GM19351 (cell line): ENCODE results near the gene ZMIZ2.
"Not testable (repeated sequence)": the region's sequence is repeated elsewhere in the genome, so short reads cannot be mapped to it uniquely, and the experiment has no call there.

Experiments
- ATAC-seq: cut with Tn5 transposase; IDR thresholded peaks from one replicate; pipeline ENCODE4 v1.9.1; 2021; ENCODE audit warnings: mild to moderate bottlenecking, moderate library complexity; ENCODE audit not compliant: unreplicated experiment

ZMIZ2 gene

DNA sequence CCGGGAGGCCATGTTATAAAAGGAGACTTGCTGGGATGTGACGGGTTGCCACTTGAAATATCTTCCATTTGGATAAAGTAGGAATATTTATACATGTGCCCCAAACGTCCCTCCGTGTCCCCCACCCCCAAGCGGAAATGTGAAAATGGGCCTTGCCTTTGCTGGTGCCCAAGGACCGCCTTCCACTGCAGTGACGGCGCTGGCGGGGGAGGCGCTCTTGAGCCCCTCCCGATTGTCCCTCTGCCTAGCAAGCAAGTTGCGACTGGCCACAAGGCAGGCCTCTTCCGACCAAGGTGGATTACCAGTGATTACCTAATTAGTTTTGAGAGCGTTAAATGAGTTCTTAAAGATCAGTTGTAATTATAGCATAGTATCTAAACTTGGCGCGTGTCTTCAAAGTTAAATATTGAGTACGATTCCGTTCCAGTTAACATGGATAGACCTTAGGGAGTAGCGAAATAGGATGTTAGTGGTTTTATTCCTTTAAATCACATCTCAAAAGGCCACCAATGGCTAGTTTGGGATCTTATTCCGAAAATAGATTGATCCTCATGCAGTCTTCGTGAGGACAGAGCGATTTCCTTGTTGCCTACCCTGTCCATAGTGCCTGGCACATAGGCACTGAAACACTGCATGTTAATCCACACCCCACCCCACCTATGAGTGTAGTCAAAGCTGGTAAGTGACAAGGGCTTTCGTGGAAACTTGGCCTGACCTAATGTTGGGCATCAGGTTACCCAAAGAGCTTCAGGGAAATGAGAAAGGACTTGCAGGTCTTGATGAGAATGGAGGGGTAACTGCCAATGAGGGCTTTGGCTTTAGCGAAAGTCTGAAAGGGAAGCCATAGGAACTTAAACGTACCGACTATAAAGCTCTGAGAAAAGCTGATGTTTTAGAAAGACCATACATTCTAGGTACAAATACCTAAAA lies 48.9 kb downstream of the ZMIZ2 start:
- peak; percentile 60 for ATAC-seq

DNA sequence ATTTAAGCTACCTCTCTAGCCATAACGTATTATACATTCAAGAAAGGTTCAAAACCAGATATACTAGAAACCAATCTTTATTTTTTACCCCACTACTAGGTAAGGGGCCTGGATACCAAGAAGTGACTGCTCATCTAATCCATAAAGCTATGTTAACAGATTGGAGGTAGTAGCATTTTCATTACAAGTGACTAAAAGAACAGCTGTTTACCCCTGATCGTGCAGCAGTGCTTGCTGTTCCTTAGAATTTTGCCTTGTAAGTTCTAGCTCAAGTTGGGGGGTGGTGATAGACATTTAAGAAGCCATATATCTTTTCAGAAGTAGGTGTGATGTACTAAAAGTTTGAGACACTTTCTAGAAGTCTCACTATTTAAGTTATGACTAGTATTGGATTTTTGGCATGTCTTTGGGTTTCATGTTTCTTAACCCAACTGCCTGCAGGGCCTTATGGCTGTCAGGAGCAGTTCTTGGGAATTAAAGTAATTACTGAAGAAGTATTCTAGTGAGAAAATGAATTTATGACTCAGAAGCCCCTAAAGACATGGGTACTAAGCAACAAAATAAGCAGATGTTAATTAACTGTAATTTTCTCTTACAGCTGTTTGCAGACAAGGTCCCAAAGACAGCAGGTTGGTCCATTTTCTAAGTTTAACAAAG lies 50.1 kb downstream of the ZMIZ2 start:
- ATAC-seq = no peak

DNA sequence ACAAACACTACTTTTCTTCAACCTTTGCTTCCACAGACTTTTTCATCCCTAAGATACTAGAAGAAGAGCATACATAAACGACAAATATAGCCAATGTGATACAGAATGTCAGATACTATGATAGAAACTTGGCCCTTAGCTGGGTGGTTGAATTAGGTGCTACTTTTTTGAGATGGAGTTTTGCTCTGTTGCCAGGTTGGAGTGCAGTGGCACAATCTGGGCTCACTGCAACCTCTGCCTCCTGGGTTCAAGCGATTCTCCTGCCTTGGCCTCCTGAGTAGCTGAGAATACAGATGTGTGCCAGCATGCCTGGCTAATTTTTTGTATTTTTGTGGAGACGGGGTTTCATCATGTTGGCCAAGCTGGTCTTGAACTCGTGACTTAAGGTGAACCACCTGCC lies 51.3 kb downstream of the ZMIZ2 start:
- no peak for ATAC-seq

DNA sequence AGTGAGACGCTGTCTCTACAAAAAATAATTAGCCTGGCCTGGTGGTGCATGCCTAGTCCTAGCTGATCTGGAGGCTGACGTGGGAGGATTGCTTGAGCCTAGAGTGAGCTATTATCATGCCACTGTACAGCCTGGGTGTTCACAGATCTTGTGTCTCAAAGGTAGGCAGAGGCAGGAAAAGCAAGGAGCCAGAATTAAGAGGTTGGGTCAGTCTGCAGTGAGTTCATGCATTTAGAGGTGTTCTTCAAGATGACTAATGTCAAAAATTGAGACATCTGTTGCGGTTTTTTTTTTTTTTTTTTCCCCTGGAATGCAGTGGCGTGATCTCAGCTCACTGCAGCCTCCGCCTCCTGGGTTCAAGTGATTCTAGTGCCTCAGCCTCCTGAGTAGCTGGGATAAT lies 53.2 kb downstream of the ZMIZ2 start:
- no peak for ATAC-seq

DNA sequence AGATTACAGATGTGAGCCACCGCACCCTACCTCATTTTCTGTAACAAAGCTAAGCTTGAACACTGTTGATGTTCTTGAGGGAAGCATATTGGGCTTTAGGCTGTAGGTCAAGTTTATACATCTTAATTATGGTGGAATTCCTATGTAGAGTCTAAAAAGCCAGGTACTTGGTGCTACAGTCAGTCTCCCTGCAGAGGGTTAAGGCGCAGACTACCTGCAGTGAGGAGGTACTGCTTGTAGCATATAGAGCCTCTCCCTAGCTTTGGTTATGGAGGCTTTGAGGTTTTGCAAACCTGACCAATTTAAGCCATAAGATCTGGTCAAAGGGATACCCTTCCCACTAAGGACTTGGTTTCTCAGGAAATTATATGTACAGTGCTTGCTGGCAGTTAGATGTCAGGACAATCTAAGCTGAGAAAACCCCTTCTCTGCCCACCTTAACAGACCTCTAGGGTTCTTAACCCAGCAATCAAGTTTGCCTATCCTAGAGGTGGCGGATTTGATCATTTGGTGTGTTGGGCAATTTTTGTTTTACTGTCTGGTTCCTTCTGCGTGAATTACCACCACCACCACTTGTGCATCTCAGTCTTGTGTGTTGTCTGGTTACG lies 53.9 kb downstream of the ZMIZ2 start:
- no peak for ATAC-seq

DNA sequence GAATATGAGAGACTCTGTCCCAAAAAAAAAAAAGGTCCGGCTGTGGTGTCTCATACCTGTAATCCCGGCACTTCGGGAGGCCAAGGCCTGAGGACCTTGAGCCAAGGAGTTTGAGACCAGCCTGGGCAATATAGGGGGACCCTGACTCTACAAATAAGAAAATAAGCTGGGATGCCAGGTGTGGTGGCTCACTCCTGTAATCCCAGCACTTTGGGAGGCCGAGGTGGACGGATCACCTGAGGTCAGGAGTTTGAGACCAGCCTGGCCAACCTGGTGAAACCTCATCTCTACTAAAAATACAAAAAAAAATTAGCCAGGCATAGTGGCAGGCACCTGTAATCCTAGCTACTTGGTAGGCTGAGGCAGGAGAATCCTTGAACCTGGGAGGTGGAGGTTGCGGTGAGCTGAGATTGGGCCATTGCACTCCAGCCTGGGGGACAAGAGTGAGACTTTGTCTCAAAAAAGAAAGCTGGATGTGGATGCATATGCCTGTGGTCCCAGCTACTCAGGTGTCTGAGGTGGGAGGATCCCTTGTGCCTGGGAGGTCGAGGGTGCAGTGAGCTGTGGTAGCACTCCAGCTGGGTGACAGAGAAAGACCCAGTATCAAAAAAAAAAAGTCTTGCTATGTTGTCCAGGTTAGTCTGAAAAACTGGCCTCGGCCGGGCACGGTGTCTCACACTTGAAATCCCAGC lies 55.3 kb downstream of the ZMIZ2 start:
- not testable (repeated sequence) for ATAC-seq

DNA sequence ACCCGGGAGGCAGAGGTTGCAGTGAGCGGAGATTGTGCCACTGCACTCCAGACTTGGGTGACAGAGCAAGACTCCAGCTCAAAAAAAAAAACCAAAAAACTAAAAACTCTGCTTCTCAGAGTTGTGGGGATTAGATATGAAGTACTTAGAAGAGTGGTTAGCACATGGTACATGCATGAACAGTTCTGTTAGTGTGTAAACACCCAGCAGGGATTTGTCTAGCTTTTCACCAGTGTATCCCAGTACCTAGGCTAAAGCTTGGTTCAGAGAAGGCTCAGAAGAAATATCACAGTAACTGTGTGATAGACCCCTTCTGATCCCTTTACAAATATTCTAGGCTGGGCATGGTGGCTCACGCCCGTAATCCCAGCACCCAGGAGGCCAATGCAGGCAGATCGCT lies 57.3 kb downstream of the ZMIZ2 start:
- ATAC-seq = no peak

DNA sequence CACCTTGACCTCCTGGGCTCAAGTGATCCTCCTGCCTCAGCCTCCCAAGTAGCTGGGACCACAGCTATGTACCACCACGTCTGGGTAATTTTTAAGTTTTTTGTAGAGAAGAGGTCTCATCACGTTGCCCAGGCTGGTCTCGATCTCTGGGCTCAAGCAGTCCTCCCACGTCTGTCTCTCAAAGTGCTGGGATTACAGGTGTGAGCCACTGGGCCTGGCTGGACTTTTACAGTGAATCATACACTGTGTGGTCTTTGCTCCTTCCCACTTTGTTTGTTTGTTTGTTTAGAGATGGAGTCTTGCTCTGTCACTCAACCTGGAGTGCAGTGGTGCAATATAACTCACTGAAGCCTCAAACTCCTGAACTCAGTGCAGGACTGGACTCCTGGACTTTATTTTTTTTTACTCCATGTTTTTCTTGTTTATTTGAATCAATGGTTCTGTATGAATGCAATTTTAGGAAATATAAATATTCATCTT lies 60.3 kb downstream of the ZMIZ2 start:
- no peak for ATAC-seq

DNA sequence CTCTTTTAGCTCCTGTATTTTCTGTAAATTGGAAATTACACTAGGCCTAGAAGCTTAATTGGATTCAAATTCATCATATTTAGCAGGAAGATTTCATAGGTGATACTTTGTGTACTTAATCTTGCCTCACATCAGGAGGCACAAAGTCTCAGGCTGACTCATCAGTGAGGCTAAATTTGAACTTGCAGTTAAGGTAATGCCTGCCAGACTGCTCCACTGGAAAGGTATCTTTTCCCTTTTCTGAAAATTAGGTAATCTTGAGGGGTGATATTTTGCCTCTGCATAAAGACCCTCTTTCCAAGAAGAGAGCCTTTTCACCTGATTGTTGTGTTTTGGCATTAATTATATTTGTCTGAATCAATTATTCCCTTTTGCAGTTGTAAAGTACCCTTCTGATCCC lies 62.4 kb downstream of the ZMIZ2 start:
- no peak for ATAC-seq

DNA sequence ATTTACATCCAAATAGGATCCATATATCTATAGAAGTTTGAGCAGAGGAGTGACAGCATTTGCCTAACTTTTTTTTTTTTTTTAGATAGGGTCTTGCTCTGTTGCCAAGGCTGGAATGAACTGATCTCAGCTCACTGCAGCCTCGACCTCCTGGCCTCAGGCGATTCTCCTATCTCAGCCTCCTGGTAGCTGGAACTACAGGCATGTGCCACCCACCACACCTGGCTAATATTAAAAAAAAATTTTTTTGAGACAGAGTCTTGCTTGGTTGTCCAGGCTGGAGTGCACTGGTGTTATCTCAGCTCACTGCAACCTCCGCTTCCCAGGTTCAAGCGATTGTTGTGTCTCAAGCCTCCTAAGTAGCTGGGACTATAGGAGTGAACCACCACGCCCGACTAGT lies 62.9 kb downstream of the ZMIZ2 start:
- ATAC-seq = no peak

DNA sequence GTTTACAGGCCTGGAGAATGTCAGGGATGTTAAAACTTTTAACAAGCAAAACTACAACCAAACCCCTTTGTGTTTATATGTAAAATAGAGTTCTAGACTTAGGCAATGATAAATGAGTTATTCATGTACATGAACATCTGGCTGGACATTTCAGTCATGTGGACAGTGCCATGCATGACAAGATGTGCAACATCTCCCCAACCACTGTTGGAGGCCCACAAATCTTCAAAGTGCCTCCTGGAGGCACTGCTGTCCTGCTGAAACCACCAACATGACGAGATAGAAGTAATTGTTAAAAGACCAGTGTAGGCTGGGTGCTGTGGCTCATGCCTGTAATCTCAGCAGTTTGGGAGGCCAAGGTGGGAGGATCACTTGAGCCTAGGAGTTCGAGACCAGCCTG lies 66.3 kb downstream of the ZMIZ2 start:
- ATAC-seq = no peak

DNA sequence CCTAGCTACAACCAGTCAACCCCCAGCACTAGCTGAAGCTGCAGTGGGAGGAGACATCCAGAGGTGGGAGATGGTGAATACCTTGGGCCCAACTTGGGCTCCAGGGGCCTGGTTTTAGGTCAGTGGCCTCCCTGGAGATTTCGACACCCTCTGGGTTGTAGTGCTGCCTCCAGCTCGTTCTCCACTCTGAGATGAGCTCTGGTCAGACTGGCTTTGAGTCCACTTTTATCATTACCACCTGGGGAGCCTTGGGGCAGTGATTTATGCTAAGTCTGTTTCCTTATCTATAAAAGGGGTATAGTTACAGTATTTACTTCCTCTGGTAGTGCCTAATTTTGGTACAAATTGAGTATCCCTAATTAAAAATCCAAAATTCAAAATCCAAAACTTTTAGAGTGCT lies 70.6 kb downstream of the ZMIZ2 start:
- no peak for ATAC-seq
